ENCODE results near the gene NPPC. TPM values are rescaled to one million over a fixed set of nuclear protein-coding genes. Genes with fewer than 3 reads are reported as not detected.

The NPPC gene
- total and polyA plus RNA-seq, 2 of the 8 experiments (the other 6 are each of a cell fraction or from before 2014, with no cell fraction given) = 1.3 to 4.7 TPM

- TF ChIP-seq KDM4A (IDR thresholded peaks at IDR 0.05; ENCODE audit: low read depth, low read length, severe bottlenecking) (peak; percentile 69), SUZ12 (IDR thresholded peaks at IDR 0.05; ENCODE audit: low read length) (no peak), GTF2F1 (IDR thresholded peaks at IDR 0.05; ENCODE audit: borderline replicate concordance, low read depth, low read length) (0 out of 2 replicates have a peak, but pooled peaks have one; percentile 23), BRCA1 (IDR thresholded peaks at IDR 0.05; ENCODE audit: low read depth, low read length) (no peak), RBBP5 (IDR thresholded peaks at IDR 0.05; ENCODE audit: borderline replicate concordance, low read depth, low read length) (peak; percentile 14; the same call in 1 of the 2 replicates), TBP (IDR thresholded peaks at IDR 0.05; ENCODE audit: low read depth, low read length) (peak; percentile 84), POLR2AphosphoS5 (IDR thresholded peaks at IDR 0.05; ENCODE audit: low read depth, low read length) (peak; percentile 96), GABPA (IDR thresholded peaks at IDR 0.05; ENCODE audit: borderline replicate concordance, insufficient read depth, low read length) (0 out of 2 replicates have a peak, but pooled peaks have one; percentile 15), ATF2 (IDR thresholded peaks at IDR 0.05; ENCODE audit: low read length) (peak; percentile 82), RAD21 (IDR thresholded peaks at IDR 0.05 in 1 of 2, conservative IDR thresholded peaks at IDR 0.05 in 1 of 2; ENCODE audit: low read depth in 2 of 2, low read length in 2 of 2) (peak; percentile 52 to 62)
Observed at GRCh38 chr2:231926180-231926741, at the start of gene NPPC (continued).

All from H1 (cell line).